Fibroblast of lung (primary cell): ENCODE measurements around the gene SDC1.

ENCODE experiments used
- CTCF ChIP-seq, 2 donors: IDR thresholded peaks in 1 of 2; conservative IDR thresholded peaks in 1 of 2; 1 replicate in 1 of 2; 2 replicates in 1 of 2; pipeline ENCODE4 v1.5.1; 2011 to 2012; ENCODE audit warnings: low read length in 2 of 2, control low read depth in 1 of 2, inconsistent platforms in 1 of 2, low read depth in 1 of 2, mild to moderate bottlenecking in 1 of 2
- EZH2 ChIP-seq: IDR thresholded peaks from 2 replicates; pipeline ENCODE4 v1.5.1; 2012; ENCODE audit warnings: low read length, control low read depth, mild to moderate bottlenecking; ENCODE audit errors: missing control alignments

- TF ChIP-seq CTCF (conservative IDR thresholded peaks at IDR 0.05 in 1 of 2, IDR thresholded peaks at IDR 0.05 in 1 of 2; ENCODE audit: low read depth in 1 of 2, low read length in 2 of 2) (no peak), EZH2 (no peak)
These were observed 21.9 kb downstream of the SDC1 start for GRCh38 chr2:20203072-20203471.
